ENCODE results near the gene CIBAR2.

- TF ChIP-seq EZH2phosphoT487 (IDR thresholded peaks at IDR 0.05; ENCODE audit: insufficient read depth, low read depth) = no peak
- TF ChIP-seq EZH2 (IDR thresholded peaks at IDR 0.05; ENCODE audit: insufficient read depth, poor library complexity, severe bottlenecking) = no peak
Measured at GRCh38 chr16:85058909-85059308, 53.4 kb downstream of the CIBAR2 start.
